Retina (tissue), 1 donor: ENCODE results near the gene JAG1.

Experiments
- DNase-seq: peaks from one replicate; pipeline ENCODE4 v3.0.0-alpha.2; 2016

JAG1 gene

DNA sequence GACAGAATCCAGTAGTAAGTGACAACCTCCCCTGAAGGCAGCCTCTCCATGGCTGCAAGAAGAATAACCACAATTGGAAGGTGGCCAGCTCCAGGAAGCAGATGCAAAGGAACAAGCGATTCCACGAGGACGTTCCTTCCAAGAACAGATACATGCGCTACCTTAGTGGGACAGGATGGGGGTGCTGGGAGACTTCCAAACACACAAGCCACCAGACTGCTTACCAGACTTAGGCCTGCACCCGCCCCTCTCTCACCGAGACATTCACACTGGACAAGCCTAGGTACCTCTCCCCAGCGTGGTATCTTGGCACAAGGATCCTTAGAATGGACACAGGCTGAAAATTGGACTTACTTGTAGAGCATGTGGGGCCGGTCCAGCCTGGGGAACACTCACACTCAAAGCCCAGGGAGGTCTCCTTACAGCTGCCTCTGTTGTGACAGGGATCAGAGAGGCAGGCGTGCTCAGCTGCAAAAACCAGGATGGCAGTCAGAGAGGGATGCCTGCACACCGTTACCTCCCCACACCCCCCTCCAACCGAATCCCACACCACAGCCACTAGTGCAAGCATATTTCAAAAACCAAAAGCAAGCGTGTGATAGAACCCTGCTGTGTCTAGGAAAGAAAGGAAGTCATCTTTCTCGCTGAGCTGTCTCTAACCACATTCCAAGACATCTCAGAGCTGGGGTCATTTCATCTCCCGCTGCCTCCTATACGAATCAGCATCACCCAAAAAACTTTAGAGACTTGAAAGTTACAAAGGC lies 22.4 kb downstream of the JAG1 start:
- no peak for DNase-seq

DNA sequence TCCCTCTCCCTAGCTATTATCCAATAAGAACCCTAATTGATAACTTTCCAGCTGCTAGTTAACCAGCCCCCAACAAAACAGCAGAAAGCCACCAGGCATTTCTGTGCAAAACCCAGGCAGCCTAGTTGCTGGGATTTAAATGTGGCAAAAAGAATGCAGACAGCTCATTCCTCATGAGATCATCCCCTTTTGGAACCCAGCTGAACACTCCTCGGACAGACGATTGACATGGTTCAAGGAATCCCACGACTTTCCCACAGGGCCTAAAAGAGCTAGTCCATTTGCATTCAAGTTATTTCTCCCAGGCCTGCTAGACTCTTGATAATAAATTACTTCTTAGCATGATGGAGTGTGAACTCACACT lies 24.0 kb downstream of the JAG1 start:
- no peak for DNase-seq

DNA sequence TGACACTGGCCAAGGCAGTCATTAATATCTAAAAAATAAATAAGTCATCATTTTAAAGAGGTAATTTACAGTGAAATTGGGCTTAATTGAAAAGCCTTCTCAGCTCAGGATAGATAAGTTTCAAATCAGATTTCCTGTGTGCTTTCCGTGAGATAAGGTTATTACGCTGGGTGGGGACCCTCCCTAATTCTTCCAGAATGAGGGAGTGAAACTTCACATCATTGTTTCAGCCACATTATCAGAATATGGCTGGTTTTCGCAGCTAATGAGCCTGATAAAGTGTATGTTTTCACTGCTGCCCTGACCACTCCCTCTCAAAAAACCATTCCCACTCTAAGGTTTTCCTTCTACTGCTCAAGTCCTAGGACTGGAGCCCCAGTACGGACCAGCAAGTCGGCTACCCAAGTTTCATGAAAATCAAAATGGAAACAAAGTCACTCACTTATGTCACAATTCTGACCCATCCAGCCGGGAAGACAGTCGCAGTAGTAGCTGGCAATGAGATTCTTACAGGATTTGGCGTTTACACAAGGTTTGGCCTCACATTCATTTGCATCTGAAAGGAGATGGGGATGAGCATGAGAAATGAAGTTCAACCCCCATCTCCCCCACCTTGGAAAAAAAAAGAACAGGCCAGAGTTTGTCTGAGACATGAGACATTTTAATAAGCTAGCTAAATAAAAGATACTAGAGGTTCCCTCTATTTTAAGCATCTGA lies 24.6 kb downstream of the JAG1 start:
- DNase-seq, result no peak

DNA sequence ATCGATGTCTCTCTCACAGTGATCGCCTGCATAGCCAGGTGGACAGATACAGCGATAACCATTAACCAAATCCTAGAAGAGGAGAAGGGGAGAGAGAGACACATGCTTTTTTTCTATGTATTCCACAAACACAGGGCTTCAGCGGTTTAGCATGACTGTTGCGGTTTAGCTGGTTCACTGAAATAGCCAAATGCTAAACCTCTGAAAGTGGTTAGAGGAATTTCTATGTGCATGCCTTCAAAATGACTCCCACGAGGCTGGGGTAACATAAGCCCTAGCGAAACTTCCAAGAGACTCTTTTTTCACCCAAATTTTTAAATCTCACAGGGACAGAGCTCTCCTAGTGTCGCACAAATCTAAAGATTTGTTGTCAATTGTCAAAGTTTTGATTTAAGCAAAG lies 25.1 kb downstream of the JAG1 start:
- no peak for DNase-seq

DNA sequence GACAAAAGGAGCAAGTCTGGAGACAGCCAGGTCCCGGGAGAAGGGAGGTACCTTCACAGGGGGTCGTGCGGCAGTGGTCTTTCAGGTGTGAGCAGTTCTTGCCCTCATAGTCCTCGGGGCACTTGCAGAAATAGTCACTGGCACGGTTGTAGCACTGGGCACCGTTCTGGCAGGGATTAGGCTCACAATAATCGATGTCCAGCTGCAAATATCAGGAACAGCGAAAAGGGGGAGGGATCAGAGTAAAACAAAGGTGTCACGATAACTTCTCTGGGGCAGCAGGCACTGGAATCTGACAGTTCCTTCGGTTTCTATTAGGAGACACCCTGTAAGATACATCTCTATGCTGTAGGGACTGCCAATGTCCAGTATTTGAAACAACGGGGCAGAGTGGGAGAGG lies 25.9 kb downstream of the JAG1 start:
- no peak for DNase-seq

DNA sequence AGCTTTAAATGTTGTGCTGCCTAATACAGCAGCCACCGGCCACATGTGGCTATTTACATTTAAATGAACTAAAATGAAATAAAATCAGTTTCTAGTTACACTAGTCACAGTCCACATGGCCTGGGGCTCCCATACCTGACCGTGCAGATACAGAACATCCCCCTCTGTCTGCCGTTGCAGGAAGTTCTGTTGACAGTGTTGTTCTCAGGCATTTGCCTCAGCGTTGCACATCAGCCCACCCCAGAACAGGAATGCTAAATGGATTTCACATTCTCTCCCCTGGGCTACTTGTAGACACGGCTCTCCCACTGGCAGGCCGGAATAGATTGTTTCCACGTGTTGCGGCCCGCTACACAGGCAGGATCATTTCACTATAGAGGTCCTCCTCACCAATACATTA lies 26.3 kb downstream of the JAG1 start:
- no peak for DNase-seq

DNA sequence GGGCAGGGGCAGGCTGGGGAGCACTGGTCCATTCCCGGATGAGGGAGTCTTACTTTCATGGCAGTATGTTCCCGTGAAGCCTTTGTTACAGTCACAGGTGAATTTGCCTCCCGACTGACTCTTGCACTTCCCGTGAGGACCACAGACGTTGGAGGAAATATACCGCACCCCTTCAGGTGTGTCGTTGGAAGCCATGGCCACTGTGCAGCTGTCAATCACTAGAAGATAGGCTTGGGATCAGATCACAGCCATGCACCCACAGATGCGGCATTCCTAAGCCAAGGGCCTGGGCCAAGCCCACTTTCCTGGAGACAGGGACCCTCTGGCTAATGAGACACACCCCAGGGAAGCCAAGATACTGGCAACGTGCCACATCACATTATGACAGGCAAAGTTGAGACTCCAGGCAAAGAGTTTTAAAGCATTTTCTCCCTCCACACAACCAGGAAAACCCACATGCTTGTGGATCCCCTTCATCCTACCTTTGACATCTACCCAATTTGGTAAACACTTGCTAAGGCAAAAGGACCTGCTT lies 26.8 kb downstream of the JAG1 start:
- DNase-seq, result no peak

DNA sequence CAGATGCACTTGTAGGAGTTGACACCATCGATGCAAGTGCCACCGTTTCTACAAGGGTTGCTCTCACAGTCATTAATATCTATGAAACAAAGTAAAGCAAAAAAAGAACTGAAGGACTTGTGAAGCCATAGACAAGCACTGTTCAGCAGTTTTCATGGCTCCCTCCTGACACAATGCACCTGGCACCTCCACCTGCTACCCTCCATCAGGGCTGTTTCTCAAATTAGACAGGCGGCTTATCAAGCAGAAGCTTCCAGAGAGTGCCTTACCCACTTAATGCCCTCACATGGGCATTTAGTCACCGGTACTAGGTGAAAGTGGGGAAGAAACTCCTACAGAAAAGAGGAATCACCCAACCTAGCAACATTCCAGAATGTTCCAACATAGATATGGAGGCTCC lies 27.8 kb downstream of the JAG1 start:
- no peak for DNase-seq

DNA sequence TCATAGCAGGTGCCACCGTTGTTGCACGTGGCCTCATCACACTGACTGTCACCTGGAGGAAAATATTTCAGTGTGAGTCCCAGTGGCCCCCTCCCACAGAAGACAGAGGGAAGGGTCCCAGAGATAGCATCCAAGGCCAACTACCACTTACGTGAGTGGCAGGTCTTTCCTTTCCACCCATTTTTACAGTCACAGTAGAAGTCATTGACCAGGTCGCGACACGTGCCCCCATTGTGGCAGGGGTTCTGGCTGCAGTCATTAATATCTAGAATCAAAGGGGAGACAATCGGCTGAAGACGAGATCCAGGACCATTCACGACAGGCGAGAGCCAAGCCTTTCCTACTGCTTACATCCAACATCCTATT lies 28.6 kb downstream of the JAG1 start:
- DNase-seq, result no peak

DNA sequence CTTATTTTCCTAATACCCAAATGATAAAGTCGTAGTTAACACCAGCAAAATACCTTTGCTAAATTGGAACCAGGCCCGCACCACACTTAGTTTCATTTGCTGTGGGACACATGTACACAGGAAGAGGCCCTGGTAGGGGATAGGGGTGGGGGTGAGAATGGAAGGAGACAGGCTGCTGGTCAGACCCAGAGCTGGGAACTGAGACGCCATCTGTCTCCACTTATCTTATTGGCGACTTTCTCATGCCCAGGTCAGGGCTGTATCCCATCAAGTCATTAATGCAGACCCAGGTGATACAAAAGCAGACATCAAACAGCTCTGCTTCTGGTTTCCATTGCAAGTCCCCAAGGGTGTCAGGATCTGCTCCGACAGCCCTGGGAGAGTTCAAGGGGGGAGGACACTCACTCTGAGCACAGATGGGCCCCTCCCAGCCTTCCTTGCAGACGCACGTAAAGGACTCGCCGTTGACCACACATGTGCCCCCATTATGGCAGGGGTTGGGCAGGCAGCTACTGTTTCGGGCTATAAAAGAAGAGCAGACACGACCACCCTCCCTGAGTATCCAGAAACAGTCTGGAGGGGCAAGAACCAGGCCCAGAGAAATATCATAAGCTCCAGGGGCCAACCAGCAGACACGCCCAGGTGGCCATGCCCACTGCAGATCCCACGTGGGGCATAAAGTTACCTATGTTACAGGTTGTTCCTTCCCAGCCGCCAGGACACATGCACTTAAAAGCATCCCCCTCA lies 29.2 kb downstream of the JAG1 start:
- DNase-seq, result no peak

DNA sequence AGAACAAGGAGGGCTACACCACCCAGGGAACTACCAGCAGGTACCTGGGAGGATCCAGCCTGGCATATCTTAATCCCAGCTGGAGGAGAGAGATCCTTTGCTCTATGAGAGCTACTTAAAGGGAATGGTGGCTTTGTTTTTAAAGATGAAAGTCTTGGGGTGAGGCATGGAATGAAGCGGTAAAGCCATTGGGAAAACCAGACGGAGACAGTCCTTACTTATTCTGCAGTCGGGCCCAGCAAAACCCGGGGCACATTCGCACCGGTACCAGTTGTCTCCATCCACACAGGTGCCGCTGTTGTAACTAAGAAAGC lies 30.3 kb downstream of the JAG1 start:
- no peak for DNase-seq

DNA sequence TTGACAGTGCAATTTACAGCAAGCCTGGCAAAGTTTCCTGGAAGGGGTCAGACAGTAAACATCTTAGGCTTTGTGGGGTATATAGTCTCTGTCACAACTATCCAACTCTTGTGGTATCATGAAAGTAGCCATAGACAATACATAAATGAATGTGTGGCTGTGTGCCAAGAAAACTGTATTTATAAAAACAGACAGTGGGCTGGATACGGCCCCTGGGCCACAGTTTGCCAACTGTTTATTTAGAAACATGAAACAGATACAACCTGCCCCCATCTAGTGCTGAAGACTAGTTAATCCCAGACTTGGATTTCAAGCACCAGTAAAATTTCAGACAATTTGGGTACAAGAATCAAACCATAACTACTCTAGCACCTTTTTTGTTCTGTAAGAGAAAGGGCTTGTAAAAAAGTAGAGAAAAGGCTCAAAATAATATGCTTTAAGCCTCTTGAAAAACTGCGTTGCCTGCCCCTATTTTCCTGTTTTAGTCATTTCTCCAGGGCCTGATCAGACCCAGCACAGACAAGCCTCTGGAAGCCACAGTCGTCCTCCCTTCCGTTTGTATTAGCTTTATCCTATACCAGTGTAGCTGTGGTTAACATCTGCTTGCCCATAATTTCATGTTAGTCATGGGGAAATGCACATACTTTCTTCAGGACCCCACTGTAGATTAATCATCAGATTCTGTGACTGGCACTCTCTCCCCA lies 30.8 kb downstream of the JAG1 start:
- DNase-seq, result no peak

DNA sequence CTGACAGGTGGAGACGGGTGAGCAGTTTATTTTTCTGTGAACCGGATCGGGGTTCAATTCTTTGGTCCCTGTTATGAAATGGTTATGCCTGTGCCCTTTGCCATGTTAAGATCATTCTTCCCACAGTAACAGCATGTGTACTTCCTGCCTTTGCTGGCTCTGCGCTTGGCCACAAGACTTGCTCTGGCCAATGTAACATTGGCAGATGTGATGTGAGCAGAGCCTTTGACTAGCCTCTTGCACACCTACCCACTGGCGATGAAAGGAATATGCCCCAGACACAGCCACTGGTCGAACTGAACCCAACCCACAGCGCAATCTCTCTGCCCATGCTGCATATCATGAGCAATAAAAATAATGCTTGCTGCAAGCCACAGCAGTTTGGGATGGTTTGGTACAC lies 31.9 kb downstream of the JAG1 start:
- DNase-seq, result no peak

DNA sequence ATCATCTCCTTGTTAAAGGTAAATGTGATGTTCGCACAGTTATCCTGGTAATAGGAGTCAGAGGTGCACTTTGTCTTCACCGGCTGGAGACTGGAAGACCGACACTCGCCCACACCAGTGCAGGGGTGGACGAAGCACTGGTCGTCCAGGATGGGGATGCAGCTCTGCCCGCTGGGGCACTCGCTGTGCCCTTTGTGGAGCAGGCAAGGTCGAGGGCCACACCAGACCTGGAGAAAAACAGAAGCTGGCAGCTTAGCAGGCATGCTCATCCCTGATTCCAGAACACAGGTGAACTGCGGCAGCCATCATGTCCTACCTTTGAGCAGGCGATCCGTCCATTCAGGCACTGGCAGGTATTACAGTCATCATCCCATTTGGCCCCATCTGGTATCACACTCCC lies 32.3 kb downstream of the JAG1 start:
- DNase-seq, result no peak

DNA sequence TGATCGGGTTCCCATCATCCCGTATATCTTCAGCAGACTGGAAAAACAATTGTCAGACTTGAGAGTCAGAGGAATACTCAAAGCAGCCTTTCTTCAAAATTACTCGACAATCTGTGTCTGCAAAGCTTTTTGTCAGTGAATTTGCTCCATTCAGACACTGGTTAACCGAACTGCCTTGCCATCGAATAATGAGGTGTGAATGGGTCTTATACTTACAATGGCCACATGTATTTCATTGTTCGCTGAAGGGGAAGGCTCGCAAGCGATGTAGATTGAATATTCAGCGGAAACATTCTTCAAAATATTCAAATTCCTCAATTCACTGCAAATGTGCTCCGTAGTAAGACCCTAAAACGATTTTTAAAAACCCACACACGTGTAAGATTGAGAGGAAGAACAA lies 32.9 kb downstream of the JAG1 start:
- DNase-seq, result no peak

DNA sequence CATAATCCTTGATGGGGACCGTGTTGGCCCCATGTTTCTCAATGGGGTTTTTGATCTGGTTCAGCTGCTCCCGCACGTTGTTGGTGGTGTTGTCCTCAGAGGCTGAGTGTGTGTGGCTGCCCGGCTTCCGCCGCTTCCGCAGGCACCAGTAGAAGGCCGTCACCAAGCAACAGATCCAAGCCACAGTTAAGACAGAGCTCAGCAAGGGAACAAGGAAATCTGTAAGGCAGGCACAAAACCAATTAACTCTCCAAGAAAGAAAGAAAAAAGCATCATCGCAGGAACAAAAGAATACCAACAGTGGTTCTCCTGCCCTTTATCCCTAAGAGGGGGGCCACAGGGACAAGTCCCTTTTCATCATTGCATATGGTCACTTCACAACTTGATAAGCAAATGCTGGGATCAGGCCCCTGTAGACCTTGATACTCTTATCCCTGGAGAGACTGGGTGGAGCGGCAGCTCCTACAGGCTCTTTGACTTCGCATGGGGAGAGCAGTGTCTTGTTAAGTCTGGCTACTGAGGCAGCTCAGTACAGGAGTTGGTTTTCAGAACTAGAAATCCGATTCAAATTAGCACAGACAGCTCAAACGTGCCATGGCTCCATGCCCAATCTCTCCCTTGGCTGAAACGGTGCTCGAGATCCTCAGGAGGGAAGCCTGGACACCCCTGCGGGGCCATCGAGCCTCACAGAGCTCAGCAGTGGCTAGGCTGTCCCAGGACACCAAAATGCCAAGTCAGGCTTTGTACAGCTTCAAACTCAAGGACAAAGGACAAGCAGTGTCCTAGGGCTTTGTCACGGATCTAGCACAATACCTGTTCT lies 33.9 kb downstream of the JAG1 start:
- DNase-seq, result peak; percentile 79

DNA sequence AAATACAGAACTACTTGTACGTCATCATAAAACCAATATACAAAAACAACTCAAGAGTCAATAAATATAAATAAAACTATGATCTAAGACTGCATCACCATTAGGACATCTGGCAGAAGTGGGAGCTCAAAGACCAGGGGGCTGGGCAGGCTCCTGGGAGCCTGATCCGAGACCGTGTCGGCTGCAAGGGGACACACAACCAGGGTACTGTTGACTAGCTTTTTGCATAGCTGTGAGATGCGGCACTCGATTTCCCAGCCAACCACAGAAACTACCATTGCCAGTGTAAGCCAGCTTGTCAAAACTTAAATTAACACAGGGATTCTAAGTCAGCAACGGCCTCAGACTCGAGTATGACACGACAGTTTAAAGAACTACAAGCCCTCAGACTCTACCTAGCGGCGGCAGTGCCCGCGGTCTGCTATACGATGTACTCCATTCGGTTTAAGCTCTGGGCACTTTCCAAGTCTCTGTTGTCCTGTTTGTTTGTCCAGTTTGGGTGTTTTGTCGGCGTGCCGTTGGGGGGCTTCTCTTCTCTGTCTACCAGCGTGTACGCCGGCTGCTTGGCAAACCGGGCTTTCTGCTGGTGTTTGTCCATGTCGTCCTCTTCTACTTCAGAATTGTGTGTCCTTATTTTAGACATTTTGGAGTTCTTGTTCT lies 34.6 kb downstream of the JAG1 start:
- DNase-seq, result no peak

DNA sequence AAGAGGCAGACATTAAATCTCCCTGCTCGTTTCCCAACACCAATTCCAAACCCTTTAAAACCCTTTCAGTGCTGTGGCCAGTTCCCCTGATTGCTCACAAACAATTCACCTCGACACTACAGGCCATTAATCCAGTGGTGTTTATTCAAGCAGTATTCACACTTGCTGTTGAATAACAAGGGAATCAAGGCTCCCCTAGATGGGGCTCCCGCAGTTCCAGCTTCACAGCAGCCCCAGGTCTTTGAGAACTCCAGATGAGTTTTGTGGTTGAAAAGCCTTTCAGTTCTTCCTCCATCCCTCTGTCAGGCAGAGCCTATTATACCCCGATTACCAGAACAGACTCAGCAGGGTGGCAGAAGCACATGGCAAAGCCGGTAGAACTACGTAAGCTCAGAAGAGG lies 36.2 kb downstream of the JAG1 start:
- DNase-seq, result peak; percentile 44

DNA sequence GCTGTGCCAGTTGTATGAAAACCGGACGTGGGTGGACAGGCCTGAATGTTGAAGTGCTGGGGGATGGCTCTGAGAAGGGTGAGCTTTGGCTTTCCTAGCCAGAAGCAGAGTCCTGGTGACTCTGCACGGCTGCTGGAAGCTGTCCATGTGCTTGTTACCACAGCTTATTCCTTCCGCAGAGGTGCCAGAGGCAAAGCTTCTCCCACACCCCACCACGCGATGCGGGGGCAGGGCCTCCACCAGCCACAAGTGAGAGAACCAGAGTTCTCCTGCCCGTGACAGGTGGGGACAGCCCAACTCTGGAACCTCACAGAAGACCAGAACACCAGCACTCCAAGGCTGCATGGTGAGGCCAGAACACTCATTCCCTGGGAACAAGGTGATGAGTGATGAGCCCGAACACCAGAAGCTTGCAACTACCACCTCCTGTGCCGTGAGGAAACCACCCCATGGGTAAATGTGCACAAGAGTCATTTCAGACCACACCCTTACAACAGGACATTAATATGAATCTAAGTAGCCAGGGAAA lies 36.7 kb downstream of the JAG1 start:
- DNase-seq, result no peak

DNA sequence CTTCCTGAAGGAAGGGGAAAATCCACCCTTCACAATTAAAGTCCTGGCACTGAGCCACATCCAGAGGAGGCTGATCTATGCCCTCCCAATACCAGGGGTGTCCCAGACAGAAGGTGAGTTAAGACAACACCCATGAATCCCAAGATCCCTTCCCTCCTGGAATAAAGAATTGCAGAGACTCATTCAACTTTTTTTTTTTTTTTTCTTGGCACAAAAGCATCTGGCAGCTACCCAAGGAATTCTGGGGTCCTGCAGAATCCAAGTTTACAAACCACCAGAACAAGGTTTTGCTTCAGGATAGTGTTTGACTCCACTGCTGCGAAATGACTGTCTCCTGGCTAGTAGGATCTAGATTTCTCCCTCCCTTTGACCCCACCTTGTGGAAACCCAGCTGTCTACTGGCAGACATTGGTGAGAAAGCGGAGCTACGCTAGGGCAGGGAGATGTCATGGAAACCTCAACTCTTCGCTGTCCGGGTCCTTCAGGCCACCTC lies 37.4 kb downstream of the JAG1 start:
- DNase-seq, result no peak

DNA sequence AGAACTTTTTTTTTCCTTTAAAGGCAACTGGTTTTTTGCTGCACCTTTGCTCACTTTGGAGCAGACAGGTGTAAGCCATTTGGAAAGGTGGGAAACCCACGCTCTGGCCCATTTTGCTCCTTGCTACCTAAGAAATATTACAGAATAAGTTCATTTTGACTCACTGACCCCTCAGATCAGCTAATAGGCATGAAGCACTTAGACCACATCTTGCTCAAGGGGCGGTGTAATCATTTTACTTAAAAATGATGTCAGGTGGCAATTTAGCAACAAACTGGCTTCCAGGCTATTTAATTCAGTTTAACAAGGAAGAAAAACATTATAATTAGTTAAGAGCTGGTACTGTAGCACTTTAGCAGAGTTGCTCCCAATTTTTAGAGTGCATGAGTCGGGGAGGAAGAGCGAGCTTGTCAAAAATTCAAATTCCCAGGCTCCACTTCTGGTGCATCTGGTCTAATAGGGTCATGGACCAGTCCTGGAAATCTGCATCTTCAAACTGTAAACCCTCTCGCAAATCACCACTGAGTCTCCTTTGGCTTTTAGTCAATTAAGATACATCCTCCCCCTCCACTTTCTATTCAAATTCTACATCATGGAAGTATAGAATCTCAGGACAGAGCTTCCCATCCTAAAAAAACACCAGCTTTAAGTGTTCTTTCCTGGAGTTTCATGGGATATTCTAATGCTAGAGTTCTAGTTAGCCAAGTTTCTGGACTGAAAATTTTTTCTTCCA lies 38.2 kb downstream of the JAG1 start:
- no peak for DNase-seq
